SK-N-MC (cell line): ENCODE results near the gene FOXO6.

Experiments
- EZH2 ChIP-seq: fragments of 200-600 bp; sonication (generic); IDR thresholded peaks from one replicate; pipeline ENCODE4 v1.6.1; 2017; ENCODE audit warnings: antibody characterized with exemption
- FOXP2 ChIP-seq: optimal IDR thresholded peaks from 2 replicates; pipeline ENCODE3; 2011; ENCODE audit warnings: mild to moderate bottlenecking, moderate library complexity; ENCODE audit not compliant: insufficient read depth; ENCODE audit errors: extremely low read length, control extremely low read depth
- POLR2AphosphoS5 ChIP-seq: IDR thresholded peaks from 2 replicates; pipeline ENCODE4 v1.6.1; 2012; ENCODE audit warnings: mild to moderate bottlenecking, low read depth, low read length, borderline replicate concordance

- TF ChIP-seq POLR2AphosphoS5 = no peak
- no peak for TF ChIP-seq EZH2
- TF ChIP-seq FOXP2 = no peak
Measured at GRCh38 chr1:41393716-41394368, 32.6 kb downstream of the FOXO6 start.
